Measurements from ENCODE around the gene ARRDC2.
"Not testable (repeated sequence)": the region's sequence is repeated elsewhere in the genome, so short reads cannot be mapped to it uniquely, and the experiment has no call there.

- not testable (repeated sequence) for TF ChIP-seq POLR2AphosphoS5 (IDR thresholded peaks at IDR 0.05); CTCF (IDR thresholded peaks at IDR 0.05 in 8 of 11, conservative IDR thresholded peaks at IDR 0.05 in 3 of 11); POLR2A (IDR thresholded peaks at IDR 0.05)
Observed at GRCh38 chr19:17986569-17986968, 21.4 kb upstream of the ARRDC2 start.

Measured in spleen (tissue), 7 donors.